Measurements from ENCODE around the gene TTL. TPM values are rescaled to one million over a fixed set of nuclear protein-coding genes. Genes with fewer than 3 reads are reported as not detected.

Gene TTL
- total RNA-seq, 6 donors from 2014 or later: 11.5 to 45.4 (median 27.8) TPM

GRCh38 chr2:112482309-112483041 is 519 bp downstream of the TTL start:
- WGBS, 2 donors: 0 to 1% methylated on average over 40 to 44 of the region's 77 CpGs
- Histone ChIP-seq H3K4me3 (peak overlapping the region; percentile 81 to 92 (median 88)), H3K27ac (peak overlapping the region; percentile 83 to 93 (median 90)), H3K27me3 (no peaks in the 10 kb centered on the region), H3K36me3 (no peaks in the 10 kb centered on the region), H3K4me1 (peaks cover 18 to 42% (median 26%) of the 10 kb centered on the region in 4 donors), H3K9me3 (no peaks in the 10 kb centered on the region)
- peak; percentile 23 to 90 for DNase-seq
- TF ChIP-seq POLR2A (IDR thresholded peaks at IDR 0.05) (no peak), CTCF (IDR thresholded peaks at IDR 0.05) (no peak), POLR2AphosphoS5 (IDR thresholded peaks at IDR 0.05) (no peak), EP300 (IDR thresholded peaks at IDR 0.05) (no peak)
- peak in 1 of 2 donors; percentile 44 for ATAC-seq (ENCODE audit: low FRiP score in 2 of 2)

- Histone ChIP-seq H3K36me3 (no peaks in the 10 kb centered on the region), H3K9me3 (no peaks in the 10 kb centered on the region), H3K27me3 (no peaks in the 10 kb centered on the region), H3K4me3 (peak overlapping the region; percentile 81 to 92 (median 88)), H3K27ac (peak overlapping the region; percentile 83 to 93 (median 90)), H3K4me1 (peaks cover 22 to 48% (median 30%) of the 10 kb centered on the region in 4 donors)
- ATAC-seq (ENCODE audit: low FRiP score in 2 of 2) (no peak), DNase-seq (no peak)
- TF ChIP-seq CTCF (IDR thresholded peaks at IDR 0.05) (no peak), POLR2AphosphoS5 (IDR thresholded peaks at IDR 0.05) (no peak), EP300 (IDR thresholded peaks at IDR 0.05) (no peak), POLR2A (IDR thresholded peaks at IDR 0.05) (no peak)
- 10 to 13% methylated on average over 9 to 10 of the region's 10 CpGs for WGBS, 2 donors
Measured at GRCh38 chr2:112483042-112483473, 1.1 kb downstream of the TTL start.

GRCh38 chr2:112483831-112484230 is 1.9 kb downstream of the TTL start:
- no peak for TF ChIP-seq CTCF (IDR thresholded peaks at IDR 0.05)
- TF ChIP-seq POLR2A (IDR thresholded peaks at IDR 0.05): no peak
- no peak for TF ChIP-seq POLR2AphosphoS5 (IDR thresholded peaks at IDR 0.05)
- TF ChIP-seq EP300 (IDR thresholded peaks at IDR 0.05): no peak
- H3K27ac ChIP-seq: peak overlapping the region in 1 of 4 donors; percentile 9
- peaks cover 22 to 54% (median 31%) of the 10 kb centered on the region in 4 donors for H3K4me1 ChIP-seq
- DNase-seq (no peak), ATAC-seq (ENCODE audit: low FRiP score in 2 of 2) (no peak)
- no peaks in the 10 kb centered on the region for H3K9me3 ChIP-seq
- no peaks in the 10 kb centered on the region for H3K36me3 ChIP-seq
- WGBS, 2 donors: 67 to 69% methylated on average over 3 of the region's 3 CpGs
- no peaks in the 10 kb centered on the region for H3K27me3 ChIP-seq
- peak overlapping the region in 3 of 4 donors; percentile 86 to 92 (median 90) for H3K4me3 ChIP-seq

GRCh38 chr2:112485849-112486248 is 3.9 kb downstream of the TTL start:
- 87 to 89% methylated on average over 6 of the region's 6 CpGs for WGBS, 2 donors
- H3K27me3 ChIP-seq: no peaks in the 10 kb centered on the region
- H3K9me3 ChIP-seq: no peaks in the 10 kb centered on the region
- H3K27ac ChIP-seq: no peak overlapping the region
- ATAC-seq (ENCODE audit: low FRiP score in 2 of 2) (no peak), DNase-seq (no peak)
- no peak for TF ChIP-seq POLR2A (IDR thresholded peaks at IDR 0.05)
- no peak for TF ChIP-seq EP300 (IDR thresholded peaks at IDR 0.05)
- TF ChIP-seq CTCF (IDR thresholded peaks at IDR 0.05): no peak
- TF ChIP-seq POLR2AphosphoS5 (IDR thresholded peaks at IDR 0.05): no peak
- no peaks in the 10 kb centered on the region for H3K36me3 ChIP-seq
- H3K4me1 ChIP-seq: peaks cover 18 to 50% (median 26%) of the 10 kb centered on the region in 4 donors
- H3K4me3 ChIP-seq: no peak overlapping the region

Measured in upper lobe of left lung (tissue), 6 donors.